Measurements from ENCODE around the gene ZFC3H1. TPM values are rescaled to one million over a fixed set of nuclear protein-coding genes. Genes with fewer than 3 reads are reported as not detected.

ZFC3H1 gene
- total RNA-seq, 1 experiment from 2014 or later, result 24.4 TPM

- peaks cover 8 to 9% of the 10 kb centered on the region in 2 experiments for H3K4me1 Mint-ChIP-seq
These were observed 74.2 kb downstream of the ZFC3H1 start for GRCh38 chr12:71589478-71589881.

More at GRCh38 chr12:71589478-71589881, 74.2 kb downstream of the ZFC3H1 start:
- Mint-ChIP-seq H3K27ac (no peak overlapping the region), H3K27me3 (ENCODE audit: low read depth) (no peaks in the 10 kb centered on the region), H3K36me3 (ENCODE audit: insufficient read depth in 1 of 3, low read depth in 3 of 3) (no peaks in the 10 kb centered on the region), H3K4me3 (no peak overlapping the region), H3K9me3 (no peaks in the 10 kb centered on the region)
- Histone ChIP-seq H3K79me2 (ENCODE audit: insufficient read depth, low read length) (no peaks in the 10 kb centered on the region), H3T11ph (ENCODE audit: low read length) (no peak overlapping the region), H3K27ac (ENCODE audit: insufficient read length, low read depth, low read length) (no peak overlapping the region), H2BK15ac (ENCODE audit: low read depth, low read length) (no peak overlapping the region), H3K9ac (ENCODE audit: extremely low read depth, insufficient read length, low read length) (no peak overlapping the region), H2BK5ac (ENCODE audit: insufficient read length, low read length) (no peak overlapping the region), H2AK5ac (ENCODE audit: insufficient read length, low read length) (no peak overlapping the region), H3K4me1 (ENCODE audit: insufficient read depth, low read length) (no peaks in the 10 kb centered on the region; the same call in 1 of the 2 replicates), H3K56ac (ENCODE audit: insufficient read length, low read depth, low read length) (no peak overlapping the region), H3K9me3 (ENCODE audit: control insufficient read depth, low read depth, low read length) (no peaks in the 10 kb centered on the region), H3K23ac (ENCODE audit: insufficient read length, low read depth, low read length) (no peak overlapping the region), H3K27me3 (ENCODE audit: insufficient read depth, low read length) (no peaks in the 10 kb centered on the region), H2BK12ac (ENCODE audit: insufficient read length, low read depth, low read length) (no peak overlapping the region), H3K79me1 (ENCODE audit: insufficient read depth, low read depth, low read length, poor library complexity, severe bottlenecking) (no peaks in the 10 kb centered on the region), H4K91ac (ENCODE audit: insufficient read length, low read depth, low read length) (no peak overlapping the region), H2AFZ (ENCODE audit: low read length) (no peak overlapping the region), H3K18ac (ENCODE audit: insufficient read length, low read depth, low read length) (no peak overlapping the region), H3K23me2 (ENCODE audit: insufficient read length, low read depth, low read length, poor library complexity, severe bottlenecking) (no peaks in the 10 kb centered on the region), H4K8ac (replicated peaks; ENCODE audit: insufficient read length, low read depth, low read length) (no peak overlapping the region), H4K5ac (ENCODE audit: insufficient read length, low read depth, low read length) (no peak overlapping the region), H2BK20ac (ENCODE audit: low read depth, low read length, poor library complexity, severe bottlenecking) (no peak overlapping the region), H4K20me1 (ENCODE audit: control insufficient read depth, insufficient read depth, insufficient read length) (no peaks in the 10 kb centered on the region), H3K4ac (ENCODE audit: low read depth, low read length) (no peak overlapping the region), H3K14ac (ENCODE audit: insufficient read depth, low read length) (no peak overlapping the region), H2BK120ac (ENCODE audit: low read depth, low read length, poor library complexity, severe bottlenecking) (no peak overlapping the region), H3K4me2 (ENCODE audit: insufficient read depth, insufficient read length, low read length) (no peak overlapping the region)
- DNase-seq, result no peak
- no peak for TF ChIP-seq CTCF (conservative IDR thresholded peaks at IDR 0.05)
- WGBS (ENCODE audit: extremely low coverage, insufficient read length, low lambda C conversion rate), result no CpG with 5 or more reads among the region's 4 CpGs
